Daoy (cell line): ENCODE data around the gene CMTM6. TPM values are rescaled to one million over a fixed set of nuclear protein-coding genes. Genes with fewer than 3 reads are reported as not detected.
A peak's percentile ranks its signal among the peaks of the same experiment; 100 is the strongest.
"Not testable (repeated sequence)": the region's sequence is repeated elsewhere in the genome, so short reads cannot be mapped to it uniquely, and the experiment has no call there.

ENCODE experiments used
- DNase-seq: peaks from one replicate; pipeline ENCODE4 v3.0.0-alpha.2; 2015; ENCODE audit warnings: low read depth
- total RNA-seq: library from RNA; depleted of rRNA; stranded (reverse); fragments of >200 nt; shearing (Covaris generic); gene quantifications from 2 replicates; pipeline ENCODE4 v1.2.3, GENCODE V29; 2014; rRNA removed

The CMTM6 gene
- total RNA-seq, 1 experiment from 2014 or later = 75.6 TPM

DNA sequence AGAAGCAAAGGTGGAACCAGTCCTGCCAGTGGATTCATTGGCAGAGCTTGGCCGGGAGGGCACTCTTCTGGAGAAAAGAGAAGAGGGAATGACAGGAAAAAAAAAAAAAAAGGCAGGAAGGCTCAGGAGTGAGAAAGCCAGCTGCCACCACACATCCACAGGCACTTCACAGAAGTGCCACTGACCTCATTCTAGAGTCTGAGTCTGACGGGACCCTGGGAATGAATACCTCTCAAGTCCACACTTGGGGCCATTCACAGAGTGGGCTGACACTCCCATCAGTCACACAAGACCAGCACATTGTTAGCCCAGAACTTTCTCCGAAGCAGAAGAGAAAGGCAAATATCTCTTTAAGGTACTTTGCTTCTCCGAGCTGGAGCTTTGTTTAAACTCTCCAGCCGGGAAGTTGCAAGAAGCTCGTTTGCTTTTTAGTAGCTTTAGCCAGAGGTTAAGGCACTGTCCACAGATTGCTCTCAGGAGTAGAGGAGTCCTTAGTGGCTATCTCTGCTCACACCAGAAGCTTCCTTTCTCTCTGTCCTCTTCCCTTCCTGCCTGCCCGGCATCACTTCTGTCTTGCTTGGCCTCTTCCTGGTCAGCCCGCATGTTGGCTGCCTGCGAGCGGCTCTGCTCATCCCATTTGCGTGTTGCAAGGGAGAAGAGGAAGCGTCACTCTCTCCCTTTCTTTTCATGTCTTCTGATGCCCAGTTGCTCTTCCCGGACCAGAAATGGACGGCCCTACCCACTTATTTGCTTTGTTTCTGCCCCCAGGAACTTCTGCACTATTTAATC is 53.8 kb downstream of the CMTM6 start:
- no peak for DNase-seq

- DNase-seq = no peak
Observed at GRCh38 chr3:32447865-32448400, 54.7 kb downstream of the CMTM6 start.

GRCh38 chr3:32443478-32443877 is 59.2 kb downstream of the CMTM6 start:
- DNase-seq = peak; percentile 72

GRCh38 chr3:32442766-32443165 is 59.9 kb downstream of the CMTM6 start:
- no peak for DNase-seq

- no peak for DNase-seq
Observed at GRCh38 chr3:32440611-32441350, 61.9 kb downstream of the CMTM6 start.

DNA sequence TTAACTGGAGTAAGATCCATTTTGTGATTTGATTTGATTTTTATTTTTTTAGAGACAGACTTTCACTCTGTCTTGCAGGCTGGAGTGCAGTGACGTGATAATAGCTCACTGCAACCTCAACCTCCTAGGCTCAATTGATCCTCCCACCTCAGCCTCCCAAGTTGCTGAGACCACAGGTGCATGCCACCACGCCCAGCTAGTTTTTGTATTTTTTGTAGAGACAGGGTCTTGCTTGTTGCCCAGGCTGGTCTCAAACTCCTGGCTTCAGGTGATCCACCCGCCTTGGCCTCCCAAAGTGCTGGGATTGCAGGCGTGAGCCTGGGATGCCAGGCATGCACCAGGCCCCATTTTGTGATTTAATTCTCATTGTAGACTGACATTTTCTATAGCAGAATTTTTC is 63.2 kb downstream of the CMTM6 start:
- not testable (repeated sequence) for DNase-seq

DNA sequence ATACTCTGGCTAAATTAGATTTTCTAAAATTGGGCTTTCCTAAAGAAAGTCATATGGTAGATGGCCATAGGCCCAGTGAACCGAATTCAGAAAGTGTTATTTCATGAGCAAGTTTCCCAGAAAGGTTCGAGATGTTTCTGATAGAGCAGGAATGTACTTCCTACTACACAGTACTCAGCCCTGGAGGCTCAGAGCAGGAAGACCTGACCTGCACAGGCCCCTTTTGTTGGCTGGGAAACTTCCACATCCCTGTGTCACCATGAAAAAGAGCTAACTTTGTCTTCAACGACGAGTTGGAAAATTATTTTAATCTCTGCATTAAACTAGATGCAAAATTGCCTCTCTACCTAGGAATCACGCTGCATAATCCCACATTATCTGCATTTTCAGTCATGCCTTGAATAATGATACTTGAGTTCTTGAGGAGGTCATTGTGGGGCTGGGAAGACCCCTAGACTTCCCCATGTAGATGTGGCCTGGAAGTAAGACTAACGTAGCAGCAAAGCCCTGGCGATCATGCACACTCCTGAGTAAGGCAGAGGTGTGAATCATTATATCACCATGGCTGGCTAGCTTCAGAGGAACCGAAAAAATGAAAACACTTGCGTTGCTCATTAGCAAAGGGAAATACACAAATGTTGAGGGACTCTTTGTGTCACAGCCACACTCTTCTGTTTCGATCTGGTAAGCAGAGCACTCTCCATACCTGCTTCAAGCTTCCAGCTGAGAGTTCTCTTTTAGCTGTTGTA is 63.9 kb downstream of the CMTM6 start:
- no peak for DNase-seq

- no peak for DNase-seq
Observed at GRCh38 chr3:32437896-32438295, 64.8 kb downstream of the CMTM6 start.

DNA sequence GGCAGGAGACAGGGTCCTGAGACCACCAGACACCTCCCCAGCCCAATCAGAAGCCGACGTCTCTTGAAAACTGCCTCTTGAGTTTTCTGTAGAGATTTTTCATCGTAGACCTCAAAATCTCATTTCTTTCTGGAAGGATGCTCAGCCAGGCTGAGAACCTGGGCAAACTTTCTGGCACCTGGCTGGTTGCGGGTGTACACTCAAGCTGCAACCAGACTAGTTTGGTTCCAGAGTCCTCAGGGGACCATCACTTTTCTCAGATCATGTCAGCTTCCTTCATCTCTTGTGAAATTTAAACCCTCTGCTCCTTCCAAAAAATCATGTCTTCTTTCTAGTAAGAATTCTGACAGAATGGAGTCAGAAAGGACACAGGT is 65.8 kb downstream of the CMTM6 start:
- DNase-seq = no peak

- DNase-seq = no peak
Observed at GRCh38 chr3:32435911-32436815, 66.5 kb downstream of the CMTM6 start.

- no peak for DNase-seq
Observed at GRCh38 chr3:32434206-32434605, 68.4 kb downstream of the CMTM6 start.

DNA sequence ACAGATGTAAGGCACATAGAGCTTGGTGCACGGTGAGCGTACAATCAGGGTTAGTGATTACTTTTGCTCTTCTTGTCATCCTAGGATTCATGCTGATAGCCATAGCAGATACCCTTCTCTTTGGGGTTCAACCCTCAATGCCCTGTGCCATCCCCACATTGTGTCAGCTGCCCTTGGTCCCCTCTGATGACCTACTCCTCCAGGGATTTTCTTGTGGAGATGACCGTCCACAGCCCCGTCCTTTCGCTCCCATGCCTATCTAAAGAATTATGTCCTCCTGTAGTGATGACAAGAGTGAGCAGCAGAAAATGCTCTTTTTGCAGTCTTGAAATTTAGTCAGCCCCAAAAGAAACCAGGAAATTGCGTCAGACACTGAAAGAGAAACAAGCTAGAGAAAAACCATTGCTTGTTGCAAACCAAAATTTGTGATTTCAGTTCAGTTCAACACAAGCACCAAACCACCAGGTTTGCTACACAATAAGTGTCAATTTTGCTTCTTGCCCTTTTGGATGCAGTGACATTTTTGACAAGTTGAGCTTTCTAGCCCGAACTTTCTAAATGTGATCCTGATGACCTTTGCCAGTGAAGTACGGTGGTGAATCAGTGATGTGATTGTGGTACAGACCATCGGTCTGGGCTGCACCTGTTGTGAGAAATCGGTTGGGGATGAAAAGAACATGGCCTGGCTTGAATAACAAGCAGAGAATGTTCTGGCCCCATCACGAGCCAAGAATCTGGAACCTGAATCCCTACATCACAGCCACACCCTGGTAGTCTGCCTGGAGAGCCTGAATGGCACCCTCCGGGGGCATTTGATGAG is 69.7 kb downstream of the CMTM6 start:
- no peak for DNase-seq

DNA sequence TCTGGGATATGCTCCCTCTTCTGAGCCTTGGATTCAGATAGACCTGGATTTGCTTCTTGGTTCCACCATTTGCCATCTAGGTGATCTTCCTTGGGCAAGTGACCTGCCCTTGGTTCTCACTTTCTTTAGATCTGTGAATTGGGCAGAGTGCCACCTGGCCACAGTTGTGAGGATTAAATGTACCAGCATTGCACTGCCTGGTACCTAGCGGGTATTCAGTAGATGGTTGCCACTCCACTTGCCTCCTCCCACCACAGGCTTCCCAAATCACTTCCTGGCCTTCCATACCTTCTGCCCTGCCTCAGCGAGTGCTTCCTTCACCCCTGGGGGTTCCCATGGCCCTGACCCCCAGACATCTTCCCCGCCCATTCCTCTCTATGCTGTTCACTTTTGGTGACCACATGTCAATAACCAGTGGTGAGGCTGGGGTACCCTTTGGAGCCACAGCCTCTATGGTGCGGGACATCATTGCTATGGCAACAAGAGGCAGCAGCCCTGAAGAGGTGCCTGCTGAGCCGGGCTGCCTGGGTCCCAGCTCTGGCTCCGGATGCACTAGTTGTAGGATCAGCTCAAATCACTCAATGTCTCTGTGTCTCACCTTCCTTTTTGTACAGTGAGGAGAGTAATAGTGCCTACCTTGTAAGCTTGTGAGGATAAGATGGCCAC is 70.5 kb downstream of the CMTM6 start:
- no peak for DNase-seq

DNA sequence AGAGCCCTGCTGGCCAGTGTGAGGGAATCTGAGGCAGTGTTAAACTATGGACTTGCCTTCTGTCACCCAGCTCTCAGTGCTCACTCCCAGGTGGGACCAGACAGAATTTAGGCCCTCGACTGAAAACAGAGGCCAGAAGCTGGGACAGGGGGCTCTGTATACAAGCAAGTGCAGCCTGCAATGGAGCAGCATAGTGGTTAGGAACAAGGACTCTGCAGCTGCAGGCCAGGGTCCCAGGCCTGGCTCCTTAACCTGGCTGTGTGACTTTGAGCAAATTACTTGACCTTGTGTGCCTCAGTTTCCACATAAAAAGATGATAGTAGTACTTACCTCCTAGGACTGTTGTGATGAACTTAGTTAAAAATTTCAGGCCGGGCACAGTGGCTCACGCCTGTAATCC is 71.2 kb downstream of the CMTM6 start:
- no peak for DNase-seq

Other genes with a start within 250 kb of the CMTM6 start
- gene CMTM7, start 111.0 kb downstream of the CMTM6 start, total RNA-seq = 12.4 TPM in 2 replicates
- gene DYNC1LI1, start 68.0 kb upstream of the CMTM6 start, total RNA-seq = 76.7 and 78.1 TPM in 2 replicates
- 18.3 and 28.0 TPM in 2 replicates for gene CNOT10, start 182.3 kb upstream of the CMTM6 start, total RNA-seq